Psoas muscle (tissue), 8 donors: ENCODE data around the gene LRRC31. TPM values are rescaled to one million over a fixed set of nuclear protein-coding genes. Genes with fewer than 3 reads are reported as not detected.

ENCODE experiments used
- ATAC-seq, 4 donors: fragments of 200-7000 bp; cut with Tn5 transposase; one replicate each; pipeline ENCODE4 v1.9.1; 2020; ENCODE audit warnings: moderate library complexity in 3 of 4, mild to moderate bottlenecking in 2 of 4
- DNase-seq, 2 donors: peaks; one replicate each; pipeline ENCODE4 v3.0.0-alpha.2; 2020
- H3K27ac ChIP-seq: fragments of 200-600 bp; one replicate; pipeline ENCODE4 v1.8.0; 2022
- H3K27me3 ChIP-seq, 3 donors: fragments of 200-600 bp in 1 of 3; one replicate each; pipeline versions ENCODE4 v1.6.1 to v1.8.0; 2013 to 2022; ENCODE audit warnings: low read length in 2 of 3, mild to moderate bottlenecking in 2 of 3, moderate library complexity in 1 of 3; ENCODE audit not compliant: insufficient read depth in 3 of 3
- H3K36me3 ChIP-seq, 2 donors: fragments of 200-600 bp in 1 of 2; one replicate each; pipeline versions ENCODE4 v1.6.1 to v1.8.0; 2013 to 2022; ENCODE audit warnings: low read depth in 1 of 2, mild to moderate bottlenecking in 1 of 2, moderate library complexity in 1 of 2; ENCODE audit not compliant: insufficient read depth in 1 of 2
- H3K4me1 ChIP-seq: fragments of 200-600 bp; one replicate; pipeline ENCODE4 v1.8.0; 2022
- H3K4me3 ChIP-seq: fragments of 200-600 bp; one replicate; pipeline ENCODE4 v1.8.0; 2022; ENCODE audit warnings: mild to moderate bottlenecking
- H3K9me3 ChIP-seq: fragments of 200-600 bp; one replicate; pipeline ENCODE4 v1.8.0; 2022
- WGBS, 3 donors: extraction: QIAGEN DNeasy Blood & Tissue Kit; methylation state at CpG; one replicate each; pipeline versions ENCODE4 v1.1.6 to v1.1.7; 2013; 5-methylcytosine and 5-hydroxymethylcytosine counted together
- intact Hi-C, 2 donors: fragments of 100-400 bp; cut with DNase I; formaldehyde crosslinking; loops; one replicate each; pipeline versions ENCODE4 v1.11.0 to v1.14.2; 2022
- polyA plus RNA-seq, 3 donors: library from polyadenylated mRNA; stranded (reverse); fragments of 200-250 nt; gene quantifications; one replicate each; pipeline ENCODE4 v1.2.3, GENCODE V29; 2013
- total RNA-seq, 4 donors: library from RNA; stranded (reverse); fragmentation: NEBNext Ultra II Directional in 2 of 4; extraction: Animal tissue kit (Norgen Biotek cat#: 25700) in 2 of 4; gene quantifications; one replicate each; pipeline versions ENCODE4 v1.2.1 to v1.2.4, GENCODE V29; 2021 to 2023
- TF ChIP-seq, protein P1 (sequence below): fragments of 200-600 bp; IDR thresholded peaks from one replicate; pipeline ENCODE4 v1.8.0; 2022; ENCODE audit warnings: antibody characterized with exemption
- donor health status: healthy with polysubstance abuse.
- donor health status: DM: no; HTN: no; CAD: no; lungs with moderate emphysema.
- donor health status: Bipolar disorder and iron deficiency.
- donor health status: healthy.
- donor health status: DM: yes; HTN: yes; CAD: no.
- donor health status: DM: no; HTN: no; CAD: no.
- donor health status: DM: no; HTN: no; CAD: no.
- donor health status: DM: yes; HTN: yes; CAD: no.

Gene LRRC31
- total and polyA plus RNA-seq, 7 donors: 0.01 TPM; not detected in 6

- Histone ChIP-seq H3K4me3 (no peak overlapping the region), H3K27ac (no peak overlapping the region), H3K4me1 (no peaks in the 10 kb centered on the region), H3K27me3 (no peaks in the 10 kb centered on the region), H3K9me3 (no peaks in the 10 kb centered on the region), H3K36me3 (no peaks in the 10 kb centered on the region)
- TF ChIP-seq, protein P1, sequence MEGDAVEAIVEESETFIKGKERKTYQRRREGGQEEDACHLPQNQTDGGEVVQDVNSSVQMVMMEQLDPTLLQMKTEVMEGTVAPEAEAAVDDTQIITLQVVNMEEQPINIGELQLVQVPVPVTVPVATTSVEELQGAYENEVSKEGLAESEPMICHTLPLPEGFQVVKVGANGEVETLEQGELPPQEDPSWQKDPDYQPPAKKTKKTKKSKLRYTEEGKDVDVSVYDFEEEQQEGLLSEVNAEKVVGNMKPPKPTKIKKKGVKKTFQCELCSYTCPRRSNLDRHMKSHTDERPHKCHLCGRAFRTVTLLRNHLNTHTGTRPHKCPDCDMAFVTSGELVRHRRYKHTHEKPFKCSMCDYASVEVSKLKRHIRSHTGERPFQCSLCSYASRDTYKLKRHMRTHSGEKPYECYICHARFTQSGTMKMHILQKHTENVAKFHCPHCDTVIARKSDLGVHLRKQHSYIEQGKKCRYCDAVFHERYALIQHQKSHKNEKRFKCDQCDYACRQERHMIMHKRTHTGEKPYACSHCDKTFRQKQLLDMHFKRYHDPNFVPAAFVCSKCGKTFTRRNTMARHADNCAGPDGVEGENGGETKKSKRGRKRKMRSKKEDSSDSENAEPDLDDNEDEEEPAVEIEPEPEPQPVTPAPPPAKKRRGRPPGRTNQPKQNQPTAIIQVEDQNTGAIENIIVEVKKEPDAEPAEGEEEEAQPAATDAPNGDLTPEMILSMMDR: no peak
- ATAC-seq: no peak
- DNase-seq: no peak
- intact Hi-C loops: no loop called here
- 85 to 89% (median 87%) methylated on average over 4 of the region's 4 CpGs for WGBS, 3 donors
Observed at GRCh38 chr3:169907944-169908343, 38.2 kb upstream of the LRRC31 start.

DNA sequence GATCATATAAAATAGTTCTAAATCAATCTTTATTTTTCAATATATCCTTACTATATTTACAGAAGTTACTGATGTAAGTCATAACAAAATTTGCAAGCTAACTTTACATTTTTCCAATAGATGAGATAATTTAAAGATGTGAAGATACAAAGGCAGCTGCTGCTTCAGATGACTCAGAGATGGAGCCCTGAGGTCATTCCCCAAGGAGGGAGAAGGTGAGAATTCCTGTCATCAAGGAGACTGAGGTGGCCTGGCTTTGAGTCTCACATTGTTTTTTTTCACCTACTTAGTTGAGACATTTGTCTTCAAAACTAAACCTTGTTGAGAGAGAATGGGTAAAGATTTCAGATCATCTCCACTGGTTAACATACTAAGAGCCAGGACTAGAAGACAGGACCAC lies 37.7 kb upstream of the LRRC31 start:
- TF ChIP-seq, protein P1: no peak
- no peaks in the 10 kb centered on the region for H3K27me3 ChIP-seq
- ATAC-seq: no peak
- no peak overlapping the region for H3K4me3 ChIP-seq
- no peak for DNase-seq
- no peak overlapping the region for H3K27ac ChIP-seq
- no peaks in the 10 kb centered on the region for H3K36me3 ChIP-seq
- no peaks in the 10 kb centered on the region for H3K9me3 ChIP-seq
- H3K4me1 ChIP-seq: no peaks in the 10 kb centered on the region
- intact Hi-C loops: no loop called here

DNA sequence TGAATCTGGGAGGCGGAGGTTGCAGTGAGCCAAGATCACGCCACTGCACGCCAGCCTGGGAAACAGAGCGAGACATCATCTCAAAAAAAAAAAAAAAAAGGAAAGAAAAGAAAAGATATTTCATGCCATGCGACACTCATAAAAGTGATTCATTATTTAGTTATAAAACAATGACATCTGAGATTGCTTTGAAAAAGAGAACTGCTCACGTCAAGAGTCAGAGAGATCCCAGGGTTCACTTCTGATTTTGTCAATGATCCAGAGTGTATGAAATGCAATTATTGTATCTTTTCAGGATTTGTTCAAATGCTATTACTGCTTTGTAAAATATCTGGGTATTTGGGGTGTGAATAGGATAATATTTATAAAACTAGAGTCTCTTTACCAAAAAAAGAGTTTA lies 35.7 kb upstream of the LRRC31 start:
- no peaks in the 10 kb centered on the region for H3K4me1 ChIP-seq
- H3K27ac ChIP-seq: no peak overlapping the region
- ATAC-seq (no peak), DNase-seq (no peak)
- TF ChIP-seq, protein P1: no peak
- 74 to 88% (median 74%) methylated on average over 6 of the region's 6 CpGs for WGBS, 3 donors
- intact Hi-C loops: no loop called here
- no peaks in the 10 kb centered on the region for H3K27me3 ChIP-seq
- H3K4me3 ChIP-seq: no peak overlapping the region
- no peaks in the 10 kb centered on the region for H3K36me3 ChIP-seq
- H3K9me3 ChIP-seq: no peaks in the 10 kb centered on the region

GRCh38 chr3:169901453-169901852 lies 31.7 kb upstream of the LRRC31 start:
- TF ChIP-seq, protein P1: no peak
- DNase-seq: no peak

GRCh38 chr3:169897284-169897683 lies 27.5 kb upstream of the LRRC31 start:
- Histone ChIP-seq H3K27me3 (no peaks in the 10 kb centered on the region), H3K9me3 (no peaks in the 10 kb centered on the region), H3K4me1 (no peaks in the 10 kb centered on the region), H3K27ac (no peak overlapping the region), H3K36me3 (no peaks in the 10 kb centered on the region), H3K4me3 (no peak overlapping the region)
- no peak for DNase-seq
- no peak for ATAC-seq
- 89 to 100% (median 97%) methylated on average over 1 of the region's 1 CpG for WGBS, 3 donors
- TF ChIP-seq, protein P1: no peak
- intact Hi-C loops: no loop called here

More at GRCh38 chr3:169901453-169901852, 31.7 kb upstream of the LRRC31 start:
- WGBS, 3 donors: 93 to 95% (median 94%) methylated on average over 1 of the region's 1 CpG
- Histone ChIP-seq H3K4me1 (no peaks in the 10 kb centered on the region), H3K36me3 (no peaks in the 10 kb centered on the region), H3K27me3 (no peaks in the 10 kb centered on the region), H3K4me3 (no peak overlapping the region), H3K9me3 (no peaks in the 10 kb centered on the region), H3K27ac (no peak overlapping the region)
- no peak for ATAC-seq
- intact Hi-C loops: no loop called here
